Endothelial cell of umbilical vein (primary cell): ENCODE data around the gene TANGO2. TPM values are rescaled to one million over a fixed set of nuclear protein-coding genes. Genes with fewer than 3 reads are reported as not detected.

Experiments used
- BruUV-seq: library from RNA; stranded (reverse); fragments of 400-500 nt; replicated peaks from 2 replicates; lab custom pipeline; 2021; lab: Mats Ljungman, UMichigan
- CTCF ChIA-PET: fragments of 300-600, 350-600 bp; sonication (Branson Sonifier 250); formaldehyde crosslinking; loops from one replicate; lab custom pipeline; 2021; ENCODE audit warnings: antibody characterized with exemption, inconsistent platforms; lab: Charles Lee
- POLR2A ChIA-PET: fragments of 300-600, 350-600 bp; sonication (Branson Sonifier 250); formaldehyde crosslinking; loops from one replicate; lab custom pipeline; 2021; ENCODE audit warnings: antibody characterized with exemption, inconsistent platforms; lab: Charles Lee
- DNase-seq: peaks from one replicate; pipeline ENCODE4 v3.0.0-alpha.2; 2011; ENCODE audit warnings: low read depth, low spot score
- FAIRE-seq: peaks from 2 replicates; lab custom pipeline; 2011; peaks lifted over from hg19 to GRCh38; lab: Jason Lieb, UNC
- H2AFZ ChIP-seq: 2 replicates; pipeline ENCODE4 v1.6.0; 2012; ENCODE audit warnings: low read depth, low read length, control low read depth, inconsistent platforms
- H3K27ac ChIP-seq: 2 replicates; pipeline ENCODE4 v1.5.1; 2011; ENCODE audit warnings: low read depth, mild to moderate bottlenecking, control low read depth, low read length, moderate library complexity; ENCODE audit not compliant: insufficient read depth
- H3K27me3 ChIP-seq, 2 experiments: 2 replicates each; pipeline versions ENCODE4 v1.6.0 to v1.6.1; 2011; ENCODE audit warnings: low read length in 2 of 2, mixed read lengths in 1 of 2; ENCODE audit not compliant: control insufficient read depth in 2 of 2, insufficient read depth in 2 of 2
- H3K36me3 ChIP-seq, 2 experiments: 2 replicates in 1 of 2; 3 replicates in 1 of 2; pipeline ENCODE4 v1.5.1; 2011; ENCODE audit warnings: low read length in 2 of 2, mild to moderate bottlenecking in 1 of 2, moderate library complexity in 1 of 2; ENCODE audit not compliant: control insufficient read depth in 2 of 2, insufficient read depth in 2 of 2; ENCODE audit errors: extremely low read depth in 1 of 2
- H3K4me1 ChIP-seq: 3 replicates; pipeline ENCODE4 v1.5.1; 2011; ENCODE audit warnings: mild to moderate bottlenecking, low read length; ENCODE audit not compliant: control insufficient read depth, insufficient read depth; ENCODE audit errors: extremely low read depth
- H3K4me2 ChIP-seq: 2 replicates; pipeline ENCODE4 v1.6.1; 2011; ENCODE audit warnings: low read length, control low read depth, mixed read lengths; ENCODE audit not compliant: insufficient read depth
- H3K4me3 ChIP-seq, 3 experiments: fragments of 200-600 bp in 1 of 3; sonication (generic), shearing (Covaris generic) in 1 of 3; replicated peaks in 1 of 3; 2 replicates each; pipeline ENCODE4 v1.5.1; 2011 to 2016; ENCODE audit warnings: control low read depth in 3 of 3, low read length in 3 of 3, mild to moderate bottlenecking in 2 of 3, inconsistent platforms in 1 of 3, low read depth in 1 of 3, moderate library complexity in 1 of 3; ENCODE audit not compliant: insufficient read depth in 1 of 3
- H3K79me2 ChIP-seq: 2 replicates; pipeline ENCODE4 v1.6.0; 2012; ENCODE audit warnings: low read length, inconsistent platforms; ENCODE audit not compliant: control insufficient read depth, insufficient read depth
- H3K9ac ChIP-seq: replicated peaks from 2 replicates; pipeline ENCODE3; 2011; ENCODE audit warnings: low read length, control low read depth; ENCODE audit not compliant: insufficient read depth; ENCODE audit errors: extremely low read depth
- H3K9me1 ChIP-seq: replicated peaks from 3 replicates; pipeline ENCODE4 v1.6.0; 2011; ENCODE audit warnings: mild to moderate bottlenecking, low read length; ENCODE audit not compliant: control insufficient read depth, insufficient read depth; ENCODE audit errors: extremely low read depth
- H3K9me3 ChIP-seq: replicated peaks from 2 replicates; pipeline ENCODE4 v1.5.1; 2012; ENCODE audit warnings: low read length, inconsistent platforms; ENCODE audit not compliant: control insufficient read depth, insufficient read depth
- H4K20me1 ChIP-seq: replicated peaks from 2 replicates; pipeline ENCODE3; 2011; ENCODE audit warnings: mild to moderate bottlenecking, low read length; ENCODE audit not compliant: control insufficient read depth, insufficient read depth; ENCODE audit errors: extremely low read depth
- CTCF ChIP-seq, 2 donors: IDR thresholded peaks; 1 replicate in 1 of 2; 2 replicates in 1 of 2; pipeline ENCODE4 v1.5.1; 2011; ENCODE audit warnings: low read length in 2 of 2, mild to moderate bottlenecking in 2 of 2, moderate library complexity in 2 of 2, control low read depth in 1 of 2, inconsistent platforms in 1 of 2, low read depth in 1 of 2; ENCODE audit not compliant: insufficient read depth in 1 of 2; ENCODE audit errors: extremely low read depth in 1 of 2
- EZH2 ChIP-seq: IDR thresholded peaks from 2 replicates; pipeline ENCODE4 v1.6.1; 2012; ENCODE audit warnings: borderline replicate concordance, low read depth, mild to moderate bottlenecking, moderate library complexity, low read length, inconsistent platforms; ENCODE audit not compliant: severe bottlenecking
- FOS ChIP-seq: IDR thresholded peaks from 2 replicates; pipeline ENCODE4 v1.6.1; 2011; ENCODE audit warnings: mild to moderate bottlenecking, low read length, moderate library complexity, borderline replicate concordance; ENCODE audit not compliant: insufficient read depth
- GATA2 ChIP-seq: IDR thresholded peaks from 2 replicates; pipeline ENCODE4 v1.7.0; 2011; ENCODE audit warnings: low read depth, mild to moderate bottlenecking, moderate library complexity, mixed read lengths, low read length; ENCODE audit not compliant: insufficient read length, insufficient read depth
- JUN ChIP-seq: IDR thresholded peaks from 2 replicates; pipeline ENCODE4 v1.6.1; 2011; ENCODE audit warnings: borderline replicate concordance, low read depth; ENCODE audit not compliant: insufficient read length, insufficient read depth
- MYC ChIP-seq: IDR thresholded peaks from one replicate; pipeline ENCODE4 v1.6.1; 2011; ENCODE audit warnings: mild to moderate bottlenecking, low read depth, low read length
- POLR2A ChIP-seq: IDR thresholded peaks from 2 replicates; pipeline ENCODE4 v1.6.1; 2012; ENCODE audit warnings: low read depth, mild to moderate bottlenecking, control low read depth, low read length
- POLR2AphosphoS5 ChIP-seq: IDR thresholded peaks from 2 replicates; pipeline ENCODE4 v1.6.1; 2012; ENCODE audit warnings: low read depth, mild to moderate bottlenecking, control low read depth, low read length, moderate library complexity; ENCODE audit not compliant: insufficient read depth
- dilution Hi-C: fragments of 300-500 bp; cut with MboI; formaldehyde crosslinking; loops from one replicate; pipeline ENCODE4 v1.15.0; 2019; ENCODE audit warnings: low sequenced_read_pairs; ENCODE audit not compliant: extremely low pct_ligation_motif_present
- intact Hi-C: fragments of 100-400 bp; cut with micrococcal nuclease; formaldehyde crosslinking; loops from one replicate; pipeline ENCODE4 v1.10.0; 2022
- polyA plus RNA-seq, 4 experiments: library from polyadenylated mRNA; depleted of rRNA in 3 of 4; stranded (reverse) in 3 of 4; unstranded in 1 of 4; fragments of >200 nt; gene quantifications; 2 replicates each; pipeline versions ENCODE4 v1.2.1 to v1.2.3, GENCODE V29; 2011 to 2012; ENCODE audit warnings: missing spikeins in 1 of 4
- total RNA-seq: library from RNA; stranded (reverse); gene quantifications from 2 replicates; pipeline ENCODE4 v1.2.3, GENCODE V29; 2021
- TF ChIP-seq, protein P1 (sequence below): IDR thresholded peaks from 2 replicates; pipeline ENCODE4 v1.6.1; 2011; ENCODE audit not compliant: insufficient read depth, insufficient read length

TANGO2 gene
- total and polyA plus RNA-seq, 2 donors (not counting 3 experiments of a cell fraction or from before 2014, with no cell fraction given): 40.0 to 49.3 TPM

- Histone ChIP-seq H3K27ac (no peak overlapping the region), H3K4me2 (no peak overlapping the region), H3K79me2 (no peaks in the 10 kb centered on the region), H3K9ac (no peak overlapping the region), H3K27me3 (no peaks in the 10 kb centered on the region), H4K20me1 (no peaks in the 10 kb centered on the region), H3K4me1 (peaks cover 45% of the 10 kb centered on the region), H3K36me3 (no peaks in the 10 kb centered on the region), H3K4me3 (no peak overlapping the region), H3K9me1 (no peaks in the 10 kb centered on the region), H3K9me3 (peaks cover 5% of the 10 kb centered on the region), H2AFZ (no peak overlapping the region)
- DNase-seq (no peak), FAIRE-seq (no peak)
- POLR2A ChIA-PET: no interaction called here
- CTCF ChIA-PET: interaction anchor here (1.0 to 2.4 kb wide), 5 partner anchors 8 to 29 kb away, joined by 3 to 32 read pairs (median 3); no protein-coding TSS in a partner anchor
- BruUV-seq: no TSS peak
- no peak for TF ChIP-seq MYC
- TF ChIP-seq JUN: no peak
- TF ChIP-seq POLR2AphosphoS5: no peak
- no peak for TF ChIP-seq EZH2
- no peak for TF ChIP-seq FOS
- dilution Hi-C loops (no loop called here), intact Hi-C loops (no loop called here)
Observed at GRCh38 chr22:20003304-20003703, 17.6 kb upstream of the TANGO2 start.

DNA sequence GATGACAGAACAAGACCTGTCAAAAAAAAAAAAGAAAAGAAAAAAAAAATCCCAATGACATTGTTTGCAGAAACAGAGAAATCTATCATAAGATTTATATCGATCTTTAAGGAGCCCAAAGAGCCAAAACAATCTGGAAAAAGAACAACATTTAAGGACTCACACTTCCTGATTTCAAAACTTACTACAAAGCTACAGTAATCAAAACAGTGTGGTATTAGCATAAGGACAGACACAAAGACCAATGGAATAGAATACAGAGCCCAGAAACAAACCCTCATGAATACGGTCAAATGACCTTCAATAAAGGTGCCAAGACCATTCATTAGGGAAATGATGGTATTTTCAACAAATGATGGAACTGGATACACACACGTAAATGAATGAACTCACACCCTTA is 16.4 kb upstream of the TANGO2 start:
- FAIRE-seq: no peak
- POLR2A ChIA-PET: no interaction called here
- no TSS peak for BruUV-seq

More for the DNA sequence above, 16.4 kb upstream of the TANGO2 start:
- H3K4me2 ChIP-seq: no peak overlapping the region
- no peak overlapping the region for H2AFZ ChIP-seq
- no peaks in the 10 kb centered on the region for H3K27me3 ChIP-seq
- dilution Hi-C loops: no loop called here
- CTCF ChIA-PET: interaction anchor here (1.7 kb wide), 1 partner anchor 9 kb away, joined by 5 read pairs; no protein-coding TSS in a partner anchor
- no peak overlapping the region for H3K4me3 ChIP-seq
- no peaks in the 10 kb centered on the region for H3K36me3 ChIP-seq
- intact Hi-C loops: no loop called here
- peaks cover 5% of the 10 kb centered on the region for H3K9me3 ChIP-seq
- no peak overlapping the region for H3K9ac ChIP-seq
- H3K27ac ChIP-seq: no peak overlapping the region
- H3K9me1 ChIP-seq: no peaks in the 10 kb centered on the region
- TF ChIP-seq POLR2A (no peak), JUN (no peak), FOS (no peak), POLR2AphosphoS5 (no peak), CTCF (IDR thresholded peaks at IDR 0.05; ENCODE audit: extremely low read depth in 1 of 2, insufficient read depth in 1 of 2, low read depth in 1 of 2, low read length in 2 of 2) (no peak), MYC (no peak), EZH2 (no peak), GATA2 (no peak)
- TF ChIP-seq, protein P1, sequence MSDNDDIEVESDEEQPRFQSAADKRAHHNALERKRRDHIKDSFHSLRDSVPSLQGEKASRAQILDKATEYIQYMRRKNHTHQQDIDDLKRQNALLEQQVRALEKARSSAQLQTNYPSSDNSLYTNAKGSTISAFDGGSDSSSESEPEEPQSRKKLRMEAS: no peak
- no peak for DNase-seq
- peaks cover 35% of the 10 kb centered on the region for H3K4me1 ChIP-seq
- H3K79me2 ChIP-seq: no peaks in the 10 kb centered on the region
- no peaks in the 10 kb centered on the region for H4K20me1 ChIP-seq
